GM12872 (cell line): ENCODE data around the gene SERPINE1.

Experiments used
- TF ChIP-seq, protein P1 (sequence below): IDR thresholded peaks from 3 replicates; pipeline ENCODE4 v1.5.1; 2011; ENCODE audit warnings: low read depth, mild to moderate bottlenecking, low read length, moderate library complexity; ENCODE audit not compliant: insufficient read depth

SERPINE1 gene

DNA sequence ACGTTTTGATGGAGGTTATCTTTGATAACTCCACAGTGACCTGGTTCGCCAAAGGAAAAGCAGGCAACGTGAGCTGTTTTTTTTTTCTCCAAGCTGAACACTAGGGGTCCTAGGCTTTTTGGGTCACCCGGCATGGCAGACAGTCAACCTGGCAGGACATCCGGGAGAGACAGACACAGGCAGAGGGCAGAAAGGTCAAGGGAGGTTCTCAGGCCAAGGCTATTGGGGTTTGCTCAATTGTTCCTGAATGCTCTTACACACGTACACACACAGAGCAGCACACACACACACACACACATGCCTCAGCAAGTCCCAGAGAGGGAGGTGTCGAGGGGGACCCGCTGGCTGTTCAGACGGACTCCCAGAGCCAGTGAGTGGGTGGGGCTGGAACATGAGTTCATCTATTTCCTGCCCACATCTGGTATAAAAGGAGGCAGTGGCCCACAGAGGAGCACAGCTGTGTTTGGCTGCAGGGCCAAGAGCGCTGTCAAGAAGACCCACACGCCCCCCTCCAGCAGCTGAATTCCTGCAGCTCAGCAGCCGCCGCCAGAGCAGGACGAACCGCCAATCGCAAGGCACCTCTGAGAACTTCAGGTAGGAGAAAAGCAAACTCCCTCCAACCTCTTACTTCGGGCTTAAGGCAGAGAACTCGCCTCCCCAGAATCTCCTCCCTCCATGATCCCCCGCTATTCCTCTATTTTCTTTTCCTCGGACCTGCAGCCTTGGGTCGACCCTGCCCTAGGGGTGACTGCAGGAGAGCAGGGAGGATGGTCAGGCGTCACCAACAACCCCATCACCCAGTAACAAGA lies at the start of gene SERPINE1:
Gene SERPINE1 (plus strand): TSS at position 454 of the 809 bp plus-strand sequence. CDS start 1,290 bp downstream, outside the sequence.
- TF ChIP-seq, protein P1, sequence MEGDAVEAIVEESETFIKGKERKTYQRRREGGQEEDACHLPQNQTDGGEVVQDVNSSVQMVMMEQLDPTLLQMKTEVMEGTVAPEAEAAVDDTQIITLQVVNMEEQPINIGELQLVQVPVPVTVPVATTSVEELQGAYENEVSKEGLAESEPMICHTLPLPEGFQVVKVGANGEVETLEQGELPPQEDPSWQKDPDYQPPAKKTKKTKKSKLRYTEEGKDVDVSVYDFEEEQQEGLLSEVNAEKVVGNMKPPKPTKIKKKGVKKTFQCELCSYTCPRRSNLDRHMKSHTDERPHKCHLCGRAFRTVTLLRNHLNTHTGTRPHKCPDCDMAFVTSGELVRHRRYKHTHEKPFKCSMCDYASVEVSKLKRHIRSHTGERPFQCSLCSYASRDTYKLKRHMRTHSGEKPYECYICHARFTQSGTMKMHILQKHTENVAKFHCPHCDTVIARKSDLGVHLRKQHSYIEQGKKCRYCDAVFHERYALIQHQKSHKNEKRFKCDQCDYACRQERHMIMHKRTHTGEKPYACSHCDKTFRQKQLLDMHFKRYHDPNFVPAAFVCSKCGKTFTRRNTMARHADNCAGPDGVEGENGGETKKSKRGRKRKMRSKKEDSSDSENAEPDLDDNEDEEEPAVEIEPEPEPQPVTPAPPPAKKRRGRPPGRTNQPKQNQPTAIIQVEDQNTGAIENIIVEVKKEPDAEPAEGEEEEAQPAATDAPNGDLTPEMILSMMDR, result peak; percentile 56

DNA sequence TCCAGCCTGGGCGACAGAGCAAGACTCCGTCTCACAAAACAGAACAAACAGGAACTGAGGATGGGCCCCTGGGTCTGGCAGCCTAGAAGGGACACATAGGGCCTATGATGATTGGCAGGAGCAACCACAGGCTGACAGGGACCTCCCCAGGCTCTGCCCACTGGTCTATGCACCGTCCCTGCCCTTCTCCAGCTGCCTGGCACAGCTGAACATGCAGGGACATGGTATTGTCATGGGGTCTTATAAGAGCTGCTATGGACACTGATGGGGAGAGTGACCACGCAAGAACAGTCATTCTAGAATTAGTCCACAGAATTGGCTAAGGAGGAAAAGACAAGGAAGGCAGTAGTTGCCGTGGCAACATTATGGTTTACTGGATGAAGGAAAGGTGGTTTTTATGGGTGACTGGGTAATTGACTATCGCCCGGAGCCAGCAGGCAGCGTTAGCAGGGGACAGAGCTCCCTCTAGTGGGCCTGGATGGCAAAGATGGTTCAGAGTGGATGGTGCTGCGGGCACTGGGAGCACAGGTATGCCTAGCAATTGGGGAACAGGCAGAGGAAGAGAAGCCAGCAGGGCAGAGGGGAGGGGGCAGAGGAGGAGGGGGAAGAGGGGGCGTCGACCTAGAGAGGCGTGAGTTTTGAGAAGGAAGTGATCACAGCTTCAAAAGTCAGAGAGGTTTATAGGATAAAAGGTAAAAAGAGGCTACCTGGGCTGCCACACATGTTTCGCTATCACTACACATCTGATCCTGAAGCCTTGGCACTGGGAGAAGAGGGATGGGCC lies 49.4 kb upstream of the SERPINE1 start:
- TF ChIP-seq, protein P1, result peak; percentile 94

DNA sequence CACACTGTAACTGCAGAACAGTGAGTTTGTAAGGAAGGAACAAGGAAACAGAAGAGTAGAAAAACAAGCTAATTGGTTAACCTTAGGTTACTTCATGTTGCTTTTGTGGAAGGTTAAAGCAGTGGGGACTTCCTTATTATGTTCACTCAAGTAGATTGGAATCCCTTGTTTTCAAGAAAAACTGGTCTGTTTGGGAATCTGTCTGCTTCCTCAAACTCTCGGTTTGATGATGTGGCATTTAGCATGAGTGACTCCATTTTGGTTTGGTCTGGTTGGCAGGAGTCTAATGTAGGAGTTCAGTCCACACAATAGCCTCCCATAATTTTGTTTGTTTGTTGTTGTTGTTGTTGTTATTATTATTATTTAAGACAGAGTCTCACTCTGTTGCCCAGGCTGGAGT lies 45.5 kb upstream of the SERPINE1 start:
- TF ChIP-seq, protein P1, result no peak

GRCh38 chr7:101084865-101085161 lies 42.1 kb upstream of the SERPINE1 start:
- TF ChIP-seq, protein P1, result no peak

GRCh38 chr7:101085162-101085964 lies 41.5 kb upstream of the SERPINE1 start, which contains the start of gene TRIM56:
Gene TRIM56 (plus strand): TSS chr7:101085481. CDS start chr7:101087313, 1,832 bp downstream.
- TF ChIP-seq, protein P1, result no peak

DNA sequence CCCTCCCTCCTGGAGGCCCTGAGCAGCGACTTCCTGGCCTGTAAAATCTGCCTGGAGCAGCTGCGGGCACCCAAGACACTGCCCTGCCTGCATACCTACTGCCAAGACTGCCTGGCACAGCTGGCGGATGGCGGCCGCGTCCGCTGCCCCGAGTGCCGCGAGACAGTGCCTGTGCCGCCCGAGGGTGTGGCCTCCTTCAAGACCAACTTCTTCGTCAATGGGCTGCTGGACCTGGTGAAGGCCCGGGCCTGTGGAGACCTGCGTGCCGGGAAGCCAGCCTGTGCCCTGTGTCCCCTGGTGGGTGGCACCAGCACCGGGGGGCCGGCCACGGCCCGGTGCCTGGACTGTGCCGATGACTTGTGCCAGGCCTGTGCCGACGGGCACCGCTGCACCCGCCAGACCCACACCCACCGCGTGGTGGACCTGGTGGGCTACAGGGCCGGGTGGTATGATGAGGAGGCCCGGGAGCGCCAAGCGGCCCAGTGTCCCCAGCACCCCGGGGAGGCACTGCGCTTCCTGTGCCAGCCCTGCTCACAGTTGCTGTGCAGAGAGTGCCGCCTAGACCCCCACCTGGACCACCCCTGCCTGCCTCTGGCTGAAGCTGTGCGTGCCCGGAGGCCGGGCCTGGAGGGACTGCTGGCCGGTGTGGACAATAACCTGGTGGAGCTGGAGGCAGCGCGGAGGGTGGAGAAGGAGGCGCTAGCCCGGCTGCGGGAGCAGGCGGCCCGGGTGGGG lies 39.4 kb upstream of the SERPINE1 start:
- TF ChIP-seq, protein P1, result no peak
